GM12878 (cell line): ENCODE measurements around the gene TRIM28. TPM values are rescaled to one million over a fixed set of nuclear protein-coding genes. Genes with fewer than 3 reads are reported as not detected.

Experiments
- ATAC-seq: fragments of 200-7000 bp; cut with Tn5 transposase; 3 replicates; pipeline ENCODE4 v1.9.1; 2020; ENCODE audit warnings: mild to moderate bottlenecking, moderate library complexity
- BruUV-seq: library from RNA; stranded (reverse); fragments of 400-500 nt; replicated peaks from 2 replicates; lab custom pipeline; 2021; lab: Mats Ljungman, UMichigan
- CTCF ChIA-PET: fragments of 300-600 bp; sonication (Branson Sonifier 250); formaldehyde crosslinking; extraction: SDS; loops from one replicate; lab custom pipeline; 2021; ENCODE audit warnings: inconsistent platforms; lab: Yijun Ruan, JAX
- POLR2A ChIA-PET: fragments of 350-600 bp; formaldehyde crosslinking; extraction: SDS; loops from one replicate; lab custom pipeline; 2021; ENCODE audit warnings: inconsistent platforms; lab: Charles Lee
- RAD21 ChIA-PET: fragments of 300-600 bp; sonication (Branson Sonifier 250); formaldehyde crosslinking; loops from one replicate; lab custom pipeline; 2023; ENCODE audit warnings: antibody characterized with exemption; ENCODE audit not compliant: unreplicated experiment; lab: Charles Lee
- SMC1A ChIA-PET: fragments of 300-600 bp; sonication (Branson Sonifier 250); formaldehyde crosslinking; loops from one replicate; lab custom pipeline; 2023; ENCODE audit not compliant: unreplicated experiment, uncharacterized antibody; lab: Charles Lee
- DNase-seq: peaks from one replicate; pipeline ENCODE4 v3.0.0-alpha.2; 2011; ENCODE audit warnings: low read depth, low spot score
- FAIRE-seq: peaks from 3 replicates; lab custom pipeline; 2011; peaks lifted over from hg19 to GRCh38; lab: Jason Lieb, UNC
- H2AFZ ChIP-seq: 2 replicates; pipeline ENCODE4 v1.6.0; 2011; ENCODE audit warnings: low read depth, low read length, control low read depth; ENCODE audit not compliant: control insufficient read depth
- H3K27ac ChIP-seq: 2 replicates; pipeline ENCODE4 v1.5.1; 2011; ENCODE audit warnings: control low read depth; ENCODE audit not compliant: control insufficient read depth, insufficient read depth
- H3K27me3 ChIP-seq, 2 experiments: replicated peaks in 1 of 2; 2 replicates each; pipeline versions ENCODE4 v1.6.0 to v1.6.1; 2011; ENCODE audit warnings: low read length in 1 of 2; ENCODE audit not compliant: control insufficient read depth in 2 of 2, insufficient read depth in 2 of 2
- H3K36me3 ChIP-seq, 2 experiments: 2 replicates each; pipeline ENCODE4 v1.5.1; 2011; ENCODE audit warnings: low read length in 1 of 2; ENCODE audit not compliant: control insufficient read depth in 2 of 2, insufficient read depth in 2 of 2
- H3K4me1 ChIP-seq: 2 replicates; pipeline ENCODE4 v1.6.1; 2011; ENCODE audit warnings: mild to moderate bottlenecking, low read length, moderate library complexity, mixed read lengths; ENCODE audit not compliant: control insufficient read depth, insufficient read depth
- H3K4me2 ChIP-seq: 2 replicates; pipeline ENCODE4 v1.6.0; 2011; ENCODE audit warnings: control low read depth; ENCODE audit not compliant: control insufficient read depth, insufficient read depth
- H3K4me3 ChIP-seq: fragments of 200-600 bp; sonication (generic); 2 replicates; pipeline ENCODE4 v1.5.1; 2016
- H3K79me2 ChIP-seq: 2 replicates; pipeline ENCODE4 v1.6.0; 2011; ENCODE audit warnings: low read length; ENCODE audit not compliant: control insufficient read depth, insufficient read depth
- H3K9ac ChIP-seq: 2 replicates; pipeline ENCODE4 v1.8.0; 2011; ENCODE audit warnings: low read length, control low read depth, mixed read lengths; ENCODE audit not compliant: control insufficient read depth, insufficient read depth
- H3K9me3 ChIP-seq: replicated peaks from 3 replicates; pipeline ENCODE4 v1.5.1; 2011; ENCODE audit warnings: mild to moderate bottlenecking, low read length; ENCODE audit not compliant: control insufficient read depth, insufficient read depth
- H4K20me1 ChIP-seq: 2 replicates; pipeline ENCODE4 v1.6.0; 2011; ENCODE audit not compliant: control insufficient read depth, insufficient read depth
- CREB1 ChIP-seq: IDR thresholded peaks from 2 replicates; pipeline ENCODE4 v1.6.1; 2012; ENCODE audit warnings: low read depth, mild to moderate bottlenecking, inconsistent platforms
- EED ChIP-seq: sonication (generic); IDR thresholded peaks from 2 replicates; pipeline ENCODE4 v1.6.1; 2016; ENCODE audit warnings: antibody characterized with exemption, low read depth
- EP300 ChIP-seq, 2 experiments: fragments of 150-350 bp in 1 of 2; IDR thresholded peaks; 2 replicates each; pipeline ENCODE4 v1.6.1; 2011 to 2012; ENCODE audit warnings: low read depth in 2 of 2, low read length in 2 of 2, borderline replicate concordance in 1 of 2, improper control_type of control experiment in 1 of 2, inconsistent platforms in 1 of 2; ENCODE audit not compliant: control insufficient read depth in 1 of 2
- FOXM1 ChIP-seq: IDR thresholded peaks from 2 replicates; pipeline ENCODE4 v1.6.1; 2012; ENCODE audit warnings: low read depth, mild to moderate bottlenecking, inconsistent platforms, low read length, moderate library complexity
- GABPA ChIP-seq: IDR thresholded peaks from 2 replicates; pipeline ENCODE4 v1.6.1; 2014; ENCODE audit warnings: antibody characterized with exemption, low read depth, mild to moderate bottlenecking, inconsistent platforms
- MTA3 ChIP-seq: IDR thresholded peaks from 2 replicates; pipeline ENCODE4 v1.6.1; 2012; ENCODE audit warnings: low read length, inconsistent platforms, borderline replicate concordance
- SMAD5 ChIP-seq: IDR thresholded peaks from 2 replicates; pipeline ENCODE4 v1.6.1; 2016; ENCODE audit warnings: antibody characterized with exemption, low read depth
- SMARCA5 ChIP-seq: fragments of 450-650 bp; IDR thresholded peaks from 2 replicates; pipeline ENCODE4 v1.6.1; 2017; ENCODE audit warnings: mild to moderate bottlenecking
- SMC3 ChIP-seq: IDR thresholded peaks from 2 replicates; pipeline ENCODE4 v1.6.1; 2011; ENCODE audit warnings: low read length, improper control_type of control experiment, borderline replicate concordance
- STAT1 ChIP-seq: fragments of 450-650 bp; conservative IDR thresholded peaks from 2 replicates; pipeline ENCODE4 v1.6.1; 2014; ENCODE audit warnings: antibody characterized with exemption, mild to moderate bottlenecking
- TAF1 ChIP-seq: IDR thresholded peaks from 2 replicates; pipeline ENCODE4 v1.6.1; 2011; ENCODE audit warnings: mild to moderate bottlenecking, low read depth, low read length, borderline replicate concordance
- WRNIP1 ChIP-seq: IDR thresholded peaks from 2 replicates; pipeline ENCODE4 v1.6.1; 2011; ENCODE audit warnings: low read depth, low read length, improper control_type of control experiment, borderline replicate concordance
- ZNF384 ChIP-seq: IDR thresholded peaks from 2 replicates; pipeline ENCODE4 v1.6.1; 2012; ENCODE audit warnings: low read depth, mild to moderate bottlenecking, low read length, improper control_type of control experiment, borderline replicate concordance
- ZSCAN29 ChIP-seq: fragments of 450-650 bp; IDR thresholded peaks from 2 replicates; pipeline ENCODE4 v1.6.1; 2017; ENCODE audit warnings: mild to moderate bottlenecking, moderate library complexity
- WGBS: methylation state at CpG from one replicate; pipeline ENCODE4 v1.1.6; 2016; ENCODE audit warnings: low lambda C conversion rate; ENCODE audit not compliant: insufficient replicate concordance, insufficient coverage; ENCODE audit errors: missing lambda C conversion rate; 5-methylcytosine and 5-hydroxymethylcytosine counted together
- in situ Hi-C: fragments of 300-500 bp; cut with MboI; formaldehyde crosslinking; loops from 9 replicates; pipeline ENCODE4 v1.14.3; 2018; ENCODE audit warnings: mixed read lengths
- intact Hi-C: fragments of 100-400 bp; cut with micrococcal nuclease; formaldehyde crosslinking; loops from one replicate; pipeline ENCODE4 v1.14.2; 2022; ENCODE audit not compliant: unreplicated experiment
- polyA plus RNA-seq, 11 experiments: library from polyadenylated mRNA; depleted of rRNA in 4 of 11; unstranded in 6 of 11; stranded (reverse) in 5 of 11; fragments of >200 nt; fragmentation: Nextera tagmentation in 4 of 11; fragmentation: Illumina TruSeq in 1 of 11; extraction: Ambion mirVana in 4 of 11; extraction: Trizol in 1 of 11; gene quantifications; 1 replicate in 1 of 11; 2 replicates in 10 of 11; pipeline versions ENCODE4 v1.2.1 to v1.2.3, GENCODE V29; 2011 to 2016; ENCODE audit warnings: inconsistent platforms in 2 of 11, missing spikeins in 2 of 11, low read depth in 1 of 11
- total RNA-seq, 4 experiments: library from RNA; depleted of rRNA in 3 of 4; stranded (reverse); fragments of >200 nt in 3 of 4; fragmentation: Illumina TruSeq in 1 of 4; extraction: Trizol in 1 of 4; gene quantifications; 2 replicates each; pipeline versions ENCODE4 v1.2.1 to v1.2.3, GENCODE V29; 2013 to 2021
- TF ChIP-seq, protein P1 (sequence below): fragments of 450-650 bp; IDR thresholded peaks from 2 replicates; pipeline ENCODE4 v1.6.1; 2017; ENCODE audit warnings: low read depth, mild to moderate bottlenecking, moderate library complexity
- TF ChIP-seq, protein P2 (sequence below): fragments of 450-650 bp; IDR thresholded peaks from 2 replicates; pipeline ENCODE4 v1.6.1; 2017; ENCODE audit warnings: mild to moderate bottlenecking, low read depth, inconsistent platforms; ENCODE audit not compliant: poor library complexity, severe bottlenecking
- TF ChIP-seq, protein P3 (sequence below): fragments of 450-650 bp; IDR thresholded peaks from 2 replicates; pipeline ENCODE4 v1.6.1; 2017; ENCODE audit warnings: mild to moderate bottlenecking, moderate library complexity

The TRIM28 gene
- total and polyA plus RNA-seq, 10 of the 15 experiments (the other 5 are each of a cell fraction or from before 2014, with no cell fraction given): 5.0 to 650 (median 296) TPM

DNA sequence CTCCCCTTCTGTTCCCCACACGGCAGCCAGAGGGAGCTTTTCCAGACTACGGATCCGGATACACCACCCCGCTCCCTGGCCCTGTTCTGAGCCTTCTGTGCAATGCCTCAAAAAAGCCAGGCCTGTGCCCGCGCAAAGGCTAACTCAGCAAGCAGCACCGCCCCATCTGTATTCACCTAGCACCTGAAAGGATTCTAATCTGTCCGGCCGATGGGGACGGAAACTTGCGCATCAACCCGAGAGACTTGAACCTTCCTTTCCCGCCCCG, 24.8 kb upstream of the TRIM28 start:
- H3K9me3 ChIP-seq: no peaks in the 10 kb centered on the region
- peak overlapping the region; percentile 88 for H3K27ac ChIP-seq
- H4K20me1 ChIP-seq: no peaks in the 10 kb centered on the region
- 0% methylated on average over 14 of the region's 14 CpGs for WGBS
- ChIA-PET POLR2A (interaction anchor here (0.7 to 3.0 kb wide), 7 partner anchors 30 to 241 kb away, joined by 3 to 16 read pairs (median 5); partner anchors contain the start of genes CHMP2A and UBE2M), RAD21 (interaction anchor here (0.6 to 4.0 kb wide), 4 partner anchors 35 to 137 kb away, joined by 3 to 50 read pairs (median 14); no protein-coding TSS in a partner anchor), SMC1A (interaction anchor here (1.2 to 3.6 kb wide), 5 partner anchors 20 to 1019 kb away, joined by 3 to 43 read pairs (median 3); partner anchors contain the start of gene ZNF773), CTCF (interaction anchor here (0.9 to 4.2 kb wide), 11 partner anchors 14 to 781 kb away, joined by 3 to 67 read pairs (median 14); partner anchors contain the start of genes CHMP2A, ZNF497 and ZSCAN22)
- peaks cover 0 to 8% of the 10 kb centered on the region in 2 experiments; a peak in 3 of 4 replicates for H3K36me3 ChIP-seq
- H3K9ac ChIP-seq: peak overlapping the region; percentile 90
- H3K4me3 ChIP-seq: peak overlapping the region; percentile 89
- ATAC-seq: peak; percentile 18
- H3K27me3 ChIP-seq: no peaks in the 10 kb centered on the region
- in situ Hi-C loops (no loop called here), intact Hi-C loops (loop anchor here (1.0 to 5.0 kb wide), 4 partner anchors 43 to 192 kb away; partner anchors contain the start of genes MZF1, ZNF446, ZNF837 and ZSCAN22)
- BruUV-seq: no TSS peak
- peaks cover 23% of the 10 kb centered on the region for H3K4me1 ChIP-seq
- peak overlapping the region; percentile 49 for H2AFZ ChIP-seq
- DNase-seq: no peak
- peak overlapping the region; percentile 60 for H3K4me2 ChIP-seq
- peaks cover 39% of the 10 kb centered on the region for H3K79me2 ChIP-seq
- no peak for FAIRE-seq
- TF ChIP-seq SMC3: peak; percentile 19; the same call in 1 of the 2 replicates
- TF ChIP-seq STAT1: no peak
- TF ChIP-seq FOXM1: no peak
- TF ChIP-seq WRNIP1: no peak
- TF ChIP-seq CREB1: 0 out of 2 replicates have a peak, but pooled peaks have one; percentile 18
- no peak for TF ChIP-seq MTA3
- TF ChIP-seq, protein P1, sequence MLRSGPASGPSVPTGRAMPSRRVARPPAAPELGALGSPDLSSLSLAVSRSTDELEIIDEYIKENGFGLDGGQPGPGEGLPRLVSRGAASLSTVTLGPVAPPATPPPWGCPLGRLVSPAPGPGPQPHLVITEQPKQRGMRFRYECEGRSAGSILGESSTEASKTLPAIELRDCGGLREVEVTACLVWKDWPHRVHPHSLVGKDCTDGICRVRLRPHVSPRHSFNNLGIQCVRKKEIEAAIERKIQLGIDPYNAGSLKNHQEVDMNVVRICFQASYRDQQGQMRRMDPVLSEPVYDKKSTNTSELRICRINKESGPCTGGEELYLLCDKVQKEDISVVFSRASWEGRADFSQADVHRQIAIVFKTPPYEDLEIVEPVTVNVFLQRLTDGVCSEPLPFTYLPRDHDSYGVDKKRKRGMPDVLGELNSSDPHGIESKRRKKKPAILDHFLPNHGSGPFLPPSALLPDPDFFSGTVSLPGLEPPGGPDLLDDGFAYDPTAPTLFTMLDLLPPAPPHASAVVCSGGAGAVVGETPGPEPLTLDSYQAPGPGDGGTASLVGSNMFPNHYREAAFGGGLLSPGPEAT: no peak
- TF ChIP-seq EP300 (IDR thresholded peaks at IDR 0.05; ENCODE audit: borderline replicate concordance in 1 of 2, control insufficient read depth in 1 of 2, low read depth in 2 of 2, low read length in 2 of 2): no peak
- TF ChIP-seq, protein P2, sequence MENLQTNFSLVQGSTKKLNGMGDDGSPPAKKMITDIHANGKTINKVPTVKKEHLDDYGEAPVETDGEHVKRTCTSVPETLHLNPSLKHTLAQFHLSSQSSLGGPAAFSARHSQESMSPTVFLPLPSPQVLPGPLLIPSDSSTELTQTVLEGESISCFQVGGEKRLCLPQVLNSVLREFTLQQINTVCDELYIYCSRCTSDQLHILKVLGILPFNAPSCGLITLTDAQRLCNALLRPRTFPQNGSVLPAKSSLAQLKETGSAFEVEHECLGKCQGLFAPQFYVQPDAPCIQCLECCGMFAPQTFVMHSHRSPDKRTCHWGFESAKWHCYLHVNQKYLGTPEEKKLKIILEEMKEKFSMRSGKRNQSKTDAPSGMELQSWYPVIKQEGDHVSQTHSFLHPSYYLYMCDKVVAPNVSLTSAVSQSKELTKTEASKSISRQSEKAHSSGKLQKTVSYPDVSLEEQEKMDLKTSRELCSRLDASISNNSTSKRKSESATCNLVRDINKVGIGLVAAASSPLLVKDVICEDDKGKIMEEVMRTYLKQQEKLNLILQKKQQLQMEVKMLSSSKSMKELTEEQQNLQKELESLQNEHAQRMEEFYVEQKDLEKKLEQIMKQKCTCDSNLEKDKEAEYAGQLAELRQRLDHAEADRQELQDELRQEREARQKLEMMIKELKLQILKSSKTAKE: peak; percentile 14
- peak; percentile 13; the same call in 1 of the 2 replicates for TF ChIP-seq SMARCA5
- TF ChIP-seq, protein P3, sequence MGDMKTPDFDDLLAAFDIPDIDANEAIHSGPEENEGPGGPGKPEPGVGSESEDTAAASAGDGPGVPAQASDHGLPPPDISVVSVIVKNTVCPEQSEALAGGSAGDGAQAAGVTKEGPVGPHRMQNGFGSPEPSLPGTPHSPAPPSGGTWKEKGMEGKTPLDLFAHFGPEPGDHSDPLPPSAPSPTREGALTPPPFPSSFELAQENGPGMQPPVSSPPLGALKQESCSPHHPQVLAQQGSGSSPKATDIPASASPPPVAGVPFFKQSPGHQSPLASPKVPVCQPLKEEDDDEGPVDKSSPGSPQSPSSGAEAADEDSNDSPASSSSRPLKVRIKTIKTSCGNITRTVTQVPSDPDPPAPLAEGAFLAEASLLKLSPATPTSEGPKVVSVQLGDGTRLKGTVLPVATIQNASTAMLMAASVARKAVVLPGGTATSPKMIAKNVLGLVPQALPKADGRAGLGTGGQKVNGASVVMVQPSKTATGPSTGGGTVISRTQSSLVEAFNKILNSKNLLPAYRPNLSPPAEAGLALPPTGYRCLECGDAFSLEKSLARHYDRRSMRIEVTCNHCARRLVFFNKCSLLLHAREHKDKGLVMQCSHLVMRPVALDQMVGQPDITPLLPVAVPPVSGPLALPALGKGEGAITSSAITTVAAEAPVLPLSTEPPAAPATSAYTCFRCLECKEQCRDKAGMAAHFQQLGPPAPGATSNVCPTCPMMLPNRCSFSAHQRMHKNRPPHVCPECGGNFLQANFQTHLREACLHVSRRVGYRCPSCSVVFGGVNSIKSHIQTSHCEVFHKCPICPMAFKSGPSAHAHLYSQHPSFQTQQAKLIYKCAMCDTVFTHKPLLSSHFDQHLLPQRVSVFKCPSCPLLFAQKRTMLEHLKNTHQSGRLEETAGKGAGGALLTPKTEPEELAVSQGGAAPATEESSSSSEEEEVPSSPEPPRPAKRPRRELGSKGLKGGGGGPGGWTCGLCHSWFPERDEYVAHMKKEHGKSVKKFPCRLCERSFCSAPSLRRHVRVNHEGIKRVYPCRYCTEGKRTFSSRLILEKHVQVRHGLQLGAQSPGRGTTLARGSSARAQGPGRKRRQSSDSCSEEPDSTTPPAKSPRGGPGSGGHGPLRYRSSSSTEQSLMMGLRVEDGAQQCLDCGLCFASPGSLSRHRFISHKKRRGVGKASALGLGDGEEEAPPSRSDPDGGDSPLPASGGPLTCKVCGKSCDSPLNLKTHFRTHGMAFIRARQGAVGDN: no peak
- TF ChIP-seq ZNF384: no peak
- TF ChIP-seq TAF1: no peak
- TF ChIP-seq GABPA: no peak
- peak; percentile 60; the same call in 1 of the 2 replicates for TF ChIP-seq ZSCAN29
- 0 out of 2 replicates have a peak, but pooled peaks have one; percentile 30 for TF ChIP-seq SMAD5
- TF ChIP-seq EED: 0 out of 2 replicates have a peak, but pooled peaks have one; percentile 27
